Activated CD8-positive, alpha-beta memory T cell treated with anti-CD3 and anti-CD28 coated beads, Interleukin-2, amount 50 U/mL, for 1 hour (primary cell): Measurements from ENCODE around the gene NR2C2.
"Not testable (repeated sequence)": the region's sequence is repeated elsewhere in the genome, so short reads cannot be mapped to it uniquely, and the experiment has no call there.

Experiments
- DNase-seq: peaks from one replicate; pipeline ENCODE4 v3.0.0-alpha.2; 2020; ENCODE audit errors: extremely low read depth

Gene NR2C2

DNA sequence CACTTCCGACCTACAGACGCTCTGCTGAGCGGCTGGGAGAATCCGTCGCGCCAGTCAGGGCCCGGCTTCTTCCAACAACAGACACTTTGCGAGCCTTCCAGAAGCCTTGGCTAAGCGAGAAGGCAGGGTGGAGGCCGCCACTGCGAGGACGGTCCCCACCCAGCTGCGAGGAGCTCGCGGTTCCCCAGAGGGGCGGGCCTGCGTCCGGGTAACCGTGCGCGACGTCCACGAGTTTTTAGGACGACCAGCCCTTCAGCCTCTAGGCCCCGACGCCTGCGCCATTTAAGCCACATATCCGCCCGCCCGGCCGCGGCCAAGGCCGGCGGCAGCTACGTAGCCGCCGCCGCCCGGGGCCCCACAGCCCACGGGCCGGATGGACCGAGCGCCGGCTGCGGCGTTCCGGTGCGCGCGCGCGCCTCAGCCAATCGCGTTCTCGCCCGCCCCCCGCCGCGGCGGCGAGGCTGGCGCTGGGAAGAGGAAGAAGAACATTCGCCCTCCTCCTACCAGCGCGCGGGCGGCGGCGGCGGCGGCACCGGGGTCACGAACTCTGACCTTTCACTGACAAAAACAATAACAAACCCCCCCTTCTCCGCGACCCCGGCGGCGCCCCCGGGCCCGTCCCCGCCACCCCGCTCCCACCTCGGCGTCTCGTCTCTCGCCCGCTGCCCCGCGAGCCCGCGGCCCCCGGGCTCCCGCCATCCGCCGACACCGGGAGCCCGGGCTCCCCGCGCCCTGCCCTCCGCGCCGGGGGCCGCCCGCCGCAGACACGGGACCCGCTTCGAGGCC lies at the start of gene NR2C2:
NR2C2 (plus strand) TSS at position 484 of the 786 bp plus-strand sequence. CDS start 56,332 bp downstream, outside the sequence.
- peak; percentile 50 for DNase-seq

DNA sequence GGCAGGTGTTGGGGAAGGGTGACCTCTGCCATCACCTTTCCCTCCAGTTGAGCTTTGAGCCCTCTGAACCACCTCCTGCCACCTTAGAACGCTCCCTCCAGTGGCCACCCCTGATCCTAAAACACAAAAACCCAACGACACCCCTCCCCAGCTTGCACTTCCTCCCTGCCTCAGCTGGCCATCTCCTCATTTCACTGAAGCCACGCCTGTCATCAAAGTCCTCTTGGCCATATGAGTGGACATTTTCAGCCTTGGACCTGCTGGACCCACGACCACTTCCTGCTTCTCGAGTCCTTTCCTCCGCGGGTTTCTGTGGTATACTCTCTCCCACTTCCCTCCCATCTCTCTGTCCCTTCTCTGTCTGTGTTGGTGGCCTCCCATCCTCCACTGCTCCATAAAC lies 48.5 kb upstream of the NR2C2 start:
- no peak for DNase-seq

DNA sequence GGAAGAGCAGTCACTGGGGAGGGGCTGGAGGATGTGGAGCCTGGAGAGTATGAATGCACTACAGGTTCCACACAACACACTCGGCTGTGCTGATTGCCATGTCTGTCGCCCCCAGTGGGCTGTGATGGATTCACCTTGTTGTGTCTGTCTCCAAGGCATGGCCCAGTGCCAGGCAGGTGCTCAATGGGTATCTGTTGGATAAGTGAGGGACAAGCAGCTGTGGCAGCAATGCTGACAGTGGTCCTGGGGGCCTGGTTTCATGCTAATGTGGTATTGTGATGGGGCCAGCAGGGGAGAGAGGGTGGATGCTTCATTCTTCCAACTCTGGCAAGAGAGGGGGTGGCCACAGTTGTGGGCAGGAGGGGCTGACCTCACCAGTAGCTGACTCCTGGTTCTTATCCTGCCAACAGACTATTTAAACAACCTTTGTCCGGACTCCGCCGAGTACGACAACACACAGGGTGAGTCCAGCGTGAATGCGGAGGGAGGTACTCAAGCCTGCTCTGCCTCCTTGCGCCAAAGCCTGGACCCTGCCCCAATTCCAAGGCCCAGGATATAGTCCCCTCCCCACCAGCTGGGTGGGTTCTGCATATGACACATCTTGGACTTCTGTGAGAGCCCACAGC lies 47.3 kb upstream of the NR2C2 start:
- DNase-seq, result no peak

DNA sequence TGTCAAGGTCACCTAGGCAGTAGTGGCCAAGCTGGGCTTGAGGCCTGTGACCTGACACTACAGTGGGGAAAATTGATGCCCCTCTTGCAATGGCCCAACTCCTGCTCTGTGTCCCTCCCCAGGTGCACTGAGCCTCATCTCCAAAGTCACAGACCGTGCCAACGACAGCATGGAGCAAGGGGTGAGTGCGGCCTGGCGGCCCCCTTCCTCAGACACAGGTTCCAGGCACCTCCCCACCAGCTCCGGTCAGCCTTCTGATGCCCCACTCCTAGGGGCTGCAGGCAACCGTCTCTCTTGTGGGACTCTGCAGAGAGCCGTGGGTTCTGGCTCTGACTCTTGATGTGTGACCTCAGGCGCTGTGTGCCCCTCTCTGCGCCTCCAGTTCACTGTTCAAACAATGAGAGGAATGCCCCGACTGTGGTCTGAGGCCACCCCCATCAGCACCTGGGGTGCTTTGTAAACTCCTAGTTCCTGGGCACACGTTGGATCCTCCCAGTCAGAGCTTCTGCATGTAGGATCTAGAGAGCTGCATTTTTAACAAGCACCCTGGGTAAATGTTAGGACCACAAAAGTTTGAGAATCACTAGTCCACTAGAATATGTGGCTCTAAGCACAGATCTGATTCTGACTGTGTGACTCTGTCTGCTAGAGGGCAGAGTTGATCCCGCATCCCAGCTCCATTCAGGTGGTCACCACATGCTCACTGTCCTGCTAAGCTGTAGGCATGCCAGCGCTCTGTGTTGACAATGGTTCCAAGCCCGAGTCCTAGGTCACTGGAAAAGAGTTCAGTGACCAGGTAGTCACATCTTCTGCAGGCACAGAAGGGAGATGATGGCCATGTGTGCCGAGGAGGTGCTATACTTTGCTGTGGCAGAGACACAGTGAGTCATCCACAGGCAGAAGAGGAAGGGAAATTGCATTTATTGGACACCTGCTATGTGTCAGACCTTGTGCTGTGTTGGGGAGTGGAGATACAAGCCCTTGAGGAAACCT lies 46.2 kb upstream of the NR2C2 start:
- DNase-seq, result no peak

DNA sequence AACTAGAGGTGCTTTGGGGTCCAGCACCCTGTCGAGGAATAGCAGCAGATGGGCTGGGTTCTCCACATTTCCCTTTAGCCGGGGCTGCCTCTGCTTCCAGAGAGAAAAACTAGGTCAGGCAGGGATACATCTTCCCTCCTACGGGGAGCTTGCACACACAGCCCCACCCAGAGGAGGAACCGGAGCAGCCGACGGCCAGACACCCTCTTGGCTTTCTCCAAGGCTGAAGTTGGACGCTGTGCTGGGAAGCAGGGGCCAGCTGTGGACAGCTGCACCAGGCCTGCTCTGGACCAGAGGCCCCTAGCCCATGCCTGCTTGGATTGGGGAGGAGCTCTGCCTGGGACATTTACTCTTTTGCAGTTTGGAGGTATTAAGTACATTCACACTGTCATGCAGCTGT lies 44.7 kb upstream of the NR2C2 start:
- DNase-seq, result no peak

DNA sequence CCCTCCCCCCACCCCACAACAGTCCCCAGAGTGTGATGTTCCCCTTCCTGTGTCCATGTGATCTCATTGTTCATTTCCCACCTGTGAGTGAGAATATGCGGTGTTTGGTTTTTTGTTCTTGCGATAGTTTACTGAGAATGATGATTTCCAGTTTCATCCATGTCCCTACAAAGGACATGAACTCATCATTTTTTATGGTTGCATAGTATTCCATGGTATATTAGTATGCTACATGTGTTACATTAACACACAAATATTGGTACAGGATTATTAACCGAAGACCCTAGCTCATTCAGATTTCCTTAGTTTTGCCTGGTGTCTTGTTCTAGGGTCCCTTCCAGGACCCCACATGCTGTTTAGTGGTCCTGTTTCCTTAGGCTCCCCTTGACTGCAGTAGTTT lies 43.9 kb upstream of the NR2C2 start:
- DNase-seq, result not testable (repeated sequence)

DNA sequence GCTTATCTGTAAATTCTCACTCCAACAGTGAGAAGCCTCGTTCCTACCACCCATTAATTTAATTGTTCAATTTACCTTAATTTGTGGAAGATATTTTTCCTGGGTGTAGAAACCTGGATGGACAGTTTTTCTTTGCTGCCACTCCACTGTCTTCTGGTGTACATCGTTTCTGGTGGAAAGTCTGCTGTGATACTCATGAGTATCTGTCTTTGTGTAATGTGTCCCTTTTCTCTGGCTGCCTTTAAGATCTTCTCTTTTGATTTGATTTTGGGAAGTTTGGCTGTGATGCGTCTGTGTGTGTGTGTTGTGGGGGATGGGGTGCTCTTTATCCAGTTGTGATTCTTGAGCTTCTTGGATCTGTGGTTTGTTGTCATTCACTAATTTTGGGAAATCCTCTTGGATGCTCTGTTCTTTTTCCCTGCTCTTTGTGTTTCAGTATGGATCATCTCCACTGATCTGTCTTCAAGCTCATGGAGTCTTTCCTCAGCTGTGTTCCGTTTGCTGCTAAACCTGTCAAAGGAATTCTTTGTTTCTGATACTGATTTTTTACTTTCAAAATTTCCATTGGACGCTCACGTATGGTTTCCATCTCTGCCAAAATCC lies 42.2 kb upstream of the NR2C2 start:
- no peak for DNase-seq

DNA sequence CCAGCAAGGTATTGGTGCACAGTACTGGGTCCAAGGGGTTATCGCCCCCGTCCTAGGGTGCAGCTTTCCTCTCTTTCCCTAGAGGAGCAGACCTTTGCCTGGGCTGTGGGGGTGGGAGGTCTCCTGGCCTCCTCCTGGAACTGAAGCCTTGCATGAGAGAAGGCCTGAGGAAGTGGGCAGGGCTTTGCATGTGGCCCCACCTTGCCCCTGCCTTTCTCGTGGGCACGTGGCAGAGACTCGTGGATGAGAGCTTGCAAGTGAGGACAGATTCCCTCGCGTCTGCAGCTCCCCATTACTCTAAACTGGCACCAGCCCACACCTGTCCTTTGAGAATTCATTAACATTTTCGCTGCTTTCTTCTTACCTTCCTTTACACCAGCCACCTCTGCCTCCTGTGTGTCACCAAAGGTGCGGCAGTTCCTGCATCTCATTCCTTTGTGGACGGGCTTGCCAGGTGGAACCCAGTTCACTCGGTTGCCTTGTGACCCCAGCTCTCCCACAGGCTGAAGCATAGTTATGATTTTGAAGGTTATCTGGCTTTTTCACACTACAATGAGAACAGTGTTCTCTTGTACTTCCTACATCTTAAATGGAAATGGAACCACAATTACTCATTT lies 40.9 kb upstream of the NR2C2 start:
- no peak for DNase-seq

DNA sequence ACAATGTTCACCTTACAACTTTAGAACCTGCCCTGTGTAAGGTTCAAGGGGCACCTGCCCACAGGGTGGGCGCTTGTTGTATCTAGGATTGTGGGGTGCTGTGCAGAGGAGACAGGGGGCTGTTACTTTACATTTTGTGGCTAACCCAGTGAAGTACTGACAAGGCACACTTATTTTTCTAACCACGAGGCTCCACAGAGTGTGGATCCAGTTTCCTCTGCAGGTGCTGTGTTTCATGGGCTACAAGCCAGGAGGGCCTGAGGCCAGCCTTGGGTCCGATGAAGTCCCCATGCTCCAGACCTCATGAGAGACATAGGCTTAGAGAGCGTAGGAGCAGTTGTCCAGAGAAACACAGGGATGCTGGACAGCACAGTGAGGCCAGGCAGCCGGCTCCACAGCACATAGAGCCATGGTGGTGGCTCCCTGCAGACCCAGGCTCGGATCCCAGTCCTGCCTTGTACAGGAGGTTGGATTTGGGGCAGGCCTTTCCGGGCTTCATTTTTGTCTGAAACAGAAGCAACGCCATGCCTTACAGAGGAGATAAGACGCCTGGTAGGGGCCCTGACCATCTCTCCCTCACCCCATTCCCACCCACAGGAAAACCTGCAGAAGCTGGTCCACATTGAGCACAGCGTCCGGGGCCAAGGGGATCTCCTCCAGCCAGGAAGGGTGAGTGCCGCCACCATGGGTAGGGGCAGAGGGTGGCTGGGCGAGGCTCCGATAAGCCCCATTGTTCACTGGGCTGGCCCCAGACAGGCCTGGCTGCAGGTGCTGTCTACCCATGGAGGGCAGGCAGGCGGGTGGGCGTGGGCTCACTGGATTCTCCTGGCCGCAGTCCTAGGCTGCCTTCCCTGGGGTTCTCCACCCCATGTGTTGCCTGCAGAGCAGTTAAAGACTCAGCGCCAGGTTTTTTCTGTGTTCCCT lies 40.1 kb upstream of the NR2C2 start:
- DNase-seq, result no peak

DNA sequence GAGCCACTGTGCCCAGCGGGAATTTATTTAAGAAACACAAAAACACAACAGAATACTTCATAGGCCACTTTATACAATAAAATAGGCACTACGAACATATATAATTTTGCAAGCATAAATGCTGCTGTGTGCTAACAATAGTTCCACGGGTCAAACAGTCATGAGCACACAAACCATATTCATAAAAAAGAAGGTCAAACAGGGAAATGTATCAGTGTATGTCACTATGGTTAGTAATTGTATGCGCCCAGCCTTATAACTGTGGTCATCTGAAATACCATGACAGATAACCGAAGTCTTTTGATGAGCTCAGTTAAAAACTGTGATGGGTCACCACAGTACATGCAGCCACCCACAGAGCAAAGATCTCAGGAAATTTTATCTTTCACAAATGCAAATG lies 38.1 kb upstream of the NR2C2 start:
- DNase-seq, result no peak

DNA sequence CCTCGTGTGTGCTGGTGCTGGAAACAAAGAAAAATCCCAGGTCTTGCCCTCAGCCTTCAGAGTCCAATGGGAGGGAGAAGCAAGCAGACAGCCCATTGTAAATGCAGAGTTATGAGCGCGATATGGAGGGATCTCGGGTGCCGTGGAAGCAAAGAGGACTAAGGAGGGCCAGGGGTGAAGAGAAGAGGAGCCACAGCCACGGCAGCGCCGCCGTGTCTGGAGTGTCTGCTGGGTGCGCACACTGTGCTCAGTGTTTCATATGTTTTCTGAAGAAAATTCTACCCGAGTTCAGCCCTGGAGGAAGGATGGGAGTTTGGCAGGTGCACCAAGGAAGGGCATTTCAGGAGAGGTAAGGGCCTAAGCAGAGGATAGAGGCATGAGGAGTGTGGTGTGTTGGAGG lies 35.7 kb upstream of the NR2C2 start:
- DNase-seq, result no peak

DNA sequence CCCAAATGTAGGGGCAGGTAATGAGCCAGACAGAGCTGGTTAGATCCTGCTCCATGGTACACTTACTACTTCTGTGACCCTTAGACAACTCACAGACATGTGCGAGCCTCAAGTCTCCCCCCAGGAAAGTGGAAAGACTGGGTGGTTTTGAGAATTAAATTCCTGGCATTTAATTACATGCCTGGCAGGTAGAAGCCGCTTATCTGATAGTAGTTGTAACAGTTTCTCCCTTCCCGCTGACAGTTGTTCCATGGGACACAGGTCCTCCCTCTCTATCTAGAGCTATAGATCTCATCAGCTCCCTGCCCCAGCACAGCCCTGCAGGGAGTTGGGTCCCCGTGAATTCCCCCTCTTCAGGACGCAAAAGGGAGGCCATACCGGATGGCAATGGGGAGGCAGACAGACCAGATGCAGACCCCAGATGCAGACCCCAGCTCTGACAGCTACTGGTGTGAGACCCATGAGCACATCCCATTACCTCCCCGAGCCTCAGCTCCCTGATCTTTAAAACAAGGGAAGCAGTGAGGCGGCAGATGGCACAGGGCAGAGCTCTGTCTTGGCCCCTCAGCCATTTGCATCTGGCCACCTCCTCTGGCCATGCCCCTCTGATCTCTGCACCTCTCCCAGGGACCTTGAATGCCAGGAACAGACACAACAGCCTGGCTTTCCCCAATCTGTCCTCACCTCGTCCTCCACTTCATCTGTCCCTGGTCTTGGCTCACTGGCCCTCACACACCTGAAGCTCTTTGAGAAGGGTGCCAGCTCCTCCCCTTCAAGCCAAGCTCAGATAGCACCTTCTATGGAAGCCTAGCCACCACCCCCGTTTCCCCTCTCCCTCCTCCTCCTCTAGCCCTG lies 34.1 kb upstream of the NR2C2 start:
- DNase-seq, result no peak

DNA sequence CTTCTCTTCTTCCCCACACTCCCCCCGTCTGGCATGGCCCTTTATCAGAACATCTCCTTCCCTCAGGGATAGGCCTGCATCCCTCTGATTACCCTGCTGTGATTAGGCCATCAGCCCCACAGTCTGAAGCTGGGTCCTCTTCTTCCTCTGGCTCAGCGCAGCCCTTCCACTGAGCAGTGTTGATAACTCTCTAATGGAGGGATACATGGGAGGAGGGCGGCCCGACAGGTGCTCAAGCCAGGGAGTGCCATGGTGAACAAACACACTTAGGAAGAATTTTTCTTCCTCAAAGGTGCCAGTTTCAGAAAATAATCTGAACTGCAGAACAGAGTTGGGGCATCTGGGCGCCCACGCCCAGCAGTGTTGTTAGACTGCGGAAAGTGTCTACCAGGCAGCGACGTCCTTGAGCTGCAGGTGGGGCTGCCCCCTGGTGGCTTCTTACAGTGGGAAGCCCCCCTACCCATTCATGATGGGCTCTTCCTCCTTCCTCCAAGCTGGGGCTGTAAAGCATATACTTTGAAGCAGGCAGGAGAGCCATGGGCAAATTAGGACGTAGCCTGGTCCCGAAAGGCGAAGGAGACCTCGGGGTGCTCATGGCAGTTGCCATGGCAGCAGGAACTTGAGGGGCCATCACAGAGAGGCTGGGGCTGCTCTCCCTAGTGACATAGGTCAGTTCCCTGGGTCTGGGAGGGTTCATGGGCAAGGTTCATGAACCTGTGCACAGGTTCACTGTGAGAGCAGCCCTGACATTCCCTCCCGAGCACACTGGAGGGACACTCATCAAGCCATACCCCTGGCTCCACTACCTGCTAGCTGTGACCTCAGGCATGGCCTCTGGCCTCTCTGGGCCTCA lies 33.2 kb upstream of the NR2C2 start:
- DNase-seq, result no peak

DNA sequence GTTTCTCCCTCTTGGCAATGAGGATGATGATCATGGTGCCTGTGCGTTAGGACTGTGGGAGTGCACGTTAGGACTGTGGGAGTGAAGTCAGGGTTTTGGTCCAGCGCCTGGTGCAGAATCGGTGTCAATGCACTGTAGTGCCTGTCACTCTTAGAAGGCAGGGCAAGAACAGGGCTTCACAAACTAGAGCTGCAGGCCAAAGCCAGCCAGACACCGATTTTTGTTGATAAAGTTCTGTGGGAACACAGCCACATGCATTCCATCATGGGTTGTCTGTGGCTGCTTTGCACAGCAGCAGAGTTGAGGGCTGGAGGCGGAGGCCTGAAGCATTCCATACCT lies 32.6 kb upstream of the NR2C2 start:
- no peak for DNase-seq

DNA sequence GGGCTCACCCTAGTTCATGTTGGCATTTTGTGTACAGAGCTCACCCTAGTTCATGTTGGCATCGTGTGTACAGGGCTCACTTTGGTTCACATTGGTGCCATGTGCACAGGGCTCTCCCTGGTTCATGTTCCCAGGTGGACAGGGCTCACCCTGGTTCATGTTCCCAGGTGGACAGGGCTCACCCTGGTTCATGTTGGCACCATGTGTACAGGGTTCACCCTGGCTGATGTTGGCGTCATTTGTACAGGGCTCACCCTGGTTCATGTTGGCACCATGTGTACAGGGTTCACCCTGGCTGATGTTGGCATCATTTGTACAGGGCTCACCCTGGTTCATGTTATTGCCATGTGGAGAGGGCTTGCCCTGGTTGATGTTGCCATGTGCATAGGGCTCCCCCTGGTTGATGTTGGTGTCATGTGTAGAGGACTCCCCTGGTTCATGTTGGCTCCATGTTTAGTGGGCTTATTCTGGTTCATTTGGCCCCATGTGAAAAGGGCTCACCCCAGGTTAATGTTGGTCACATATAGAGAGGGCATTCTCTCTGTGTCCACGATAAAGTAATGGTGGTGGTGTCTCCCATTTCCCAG lies 31.7 kb upstream of the NR2C2 start:
- no peak for DNase-seq

DNA sequence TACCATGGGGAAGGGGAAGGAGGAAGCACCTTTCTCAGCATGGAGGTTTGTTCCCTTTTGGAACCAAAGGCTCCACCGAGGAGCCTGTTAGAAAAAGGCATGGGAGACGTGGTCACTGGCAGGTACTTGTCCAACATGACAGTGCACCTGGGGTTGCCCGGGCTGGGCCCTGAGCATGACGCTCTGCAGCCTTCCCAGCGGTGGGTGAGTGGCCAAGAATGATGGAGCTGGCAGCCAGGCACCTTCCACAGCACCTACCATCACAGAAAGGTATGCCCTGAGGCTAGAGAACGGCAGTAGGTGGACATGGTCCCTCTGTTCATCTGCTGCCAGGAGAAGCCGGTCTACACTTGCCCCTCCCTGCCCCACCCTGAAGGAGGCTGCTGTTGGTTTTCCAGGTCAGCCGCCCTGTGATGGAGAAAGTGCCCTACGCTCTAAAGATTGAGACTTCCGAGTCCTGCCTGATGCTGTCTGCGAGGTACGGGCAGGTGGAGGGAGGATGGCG lies 29.0 kb upstream of the NR2C2 start:
- no peak for DNase-seq

DNA sequence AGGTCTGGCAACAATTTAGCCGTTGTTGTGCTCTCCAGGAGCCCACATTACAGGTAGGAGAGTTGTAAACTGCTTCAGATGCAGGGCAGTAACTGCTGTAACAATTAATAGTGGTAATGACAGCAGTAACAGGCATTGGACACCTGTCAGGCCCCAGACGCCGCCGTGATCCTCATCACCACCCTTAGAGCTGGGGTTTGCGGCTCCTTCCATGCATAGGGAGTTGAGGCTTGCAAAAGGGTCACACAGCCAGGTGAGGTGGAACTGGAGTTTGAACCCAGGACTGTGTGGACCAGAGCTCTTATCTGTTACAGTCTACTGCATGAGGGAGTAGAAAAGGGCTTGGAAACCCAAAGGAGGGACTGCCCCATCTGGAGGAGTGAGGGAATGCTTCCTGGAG lies 26.8 kb upstream of the NR2C2 start:
- no peak for DNase-seq

DNA sequence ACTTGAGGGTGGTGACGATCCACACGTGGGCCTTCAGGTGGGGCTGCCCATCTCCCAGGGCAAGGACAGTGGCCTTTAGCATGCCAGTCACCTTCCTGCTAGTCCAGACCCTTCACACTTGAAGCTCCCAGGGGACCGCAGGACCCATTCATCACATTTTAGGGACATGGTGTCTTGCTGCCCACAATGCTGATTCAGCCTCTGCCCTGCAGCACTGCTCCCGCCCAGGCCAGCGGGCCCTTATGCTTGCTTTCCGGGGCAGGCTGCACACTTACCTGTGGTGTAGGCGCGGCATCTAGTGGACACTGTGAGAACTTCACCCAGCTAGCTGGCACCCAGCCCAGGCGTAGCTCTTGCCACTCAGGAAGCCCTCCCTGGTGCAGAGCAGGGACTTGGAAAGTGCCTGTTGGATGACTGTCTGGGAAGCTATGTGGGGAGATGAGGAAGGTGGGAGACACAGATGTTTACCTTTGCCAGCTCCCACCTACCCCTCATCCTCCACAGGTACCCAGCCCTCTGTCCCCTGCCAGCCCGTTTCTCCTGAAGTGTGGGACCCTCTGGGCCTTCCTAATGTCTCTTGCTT lies 26.3 kb upstream of the NR2C2 start:
- DNase-seq, result peak; percentile 66
